ENCODE results near the gene STIP1.

STIP1 gene

GRCh38 chr11:64203421-64204079 is 17.6 kb downstream of the STIP1 start:
- DNase-seq: no peak

GRCh38 chr11:64204080-64204440 is 18.1 kb downstream of the STIP1 start:
- DNase-seq: no peak

- peak; percentile 83 for DNase-seq
These were observed 18.6 kb downstream of the STIP1 start for GRCh38 chr11:64204464-64204989.

- DNase-seq: no peak
These were observed 20.7 kb downstream of the STIP1 start, which contains the start of gene FERMT3 for GRCh38 chr11:64206457-64207255. Gene FERMT3 (plus strand): TSS chr11:64206721. CDS start chr11:64207365, 644 bp downstream.

GRCh38 chr11:64207256-64208085 is 21.5 kb downstream of the STIP1 start:
- DNase-seq: no peak

GRCh38 chr11:64208086-64208795 is 22.3 kb downstream of the STIP1 start:
- DNase-seq: no peak

GRCh38 chr11:64208796-64209562 is 23.0 kb downstream of the STIP1 start:
- no peak for DNase-seq

- DNase-seq: no peak
These were observed 23.5 kb downstream of the STIP1 start for GRCh38 chr11:64209563-64209843.

GRCh38 chr11:64210301-64211020 is 24.5 kb downstream of the STIP1 start:
- DNase-seq: no peak

GRCh38 chr11:64211181-64211872 is 25.4 kb downstream of the STIP1 start:
- DNase-seq: no peak

- no peak for DNase-seq
These were observed 30.9 kb downstream of the STIP1 start for GRCh38 chr11:64216879-64217278.

GRCh38 chr11:64218628-64219353 is 32.8 kb downstream of the STIP1 start:
- DNase-seq: no peak

GRCh38 chr11:64219354-64219684 is 33.3 kb downstream of the STIP1 start:
- DNase-seq: no peak

GRCh38 chr11:64219755-64220154 is 33.8 kb downstream of the STIP1 start:
- no peak for DNase-seq

- no peak for DNase-seq
These were observed 34.3 kb downstream of the STIP1 start for GRCh38 chr11:64220271-64220670.

- no peak for DNase-seq
These were observed 34.8 kb downstream of the STIP1 start for GRCh38 chr11:64220798-64221197.

GRCh38 chr11:64222651-64223000 is 36.7 kb downstream of the STIP1 start:
- peak; percentile 29 for DNase-seq

- no peak for DNase-seq
These were observed 37.2 kb downstream of the STIP1 start for GRCh38 chr11:64223001-64223651.

GRCh38 chr11:64224151-64224890 is 38.4 kb downstream of the STIP1 start:
- DNase-seq: no peak
